ENCODE results near the gene ETV7. TPM values are rescaled to one million over a fixed set of nuclear protein-coding genes. Genes with fewer than 3 reads are reported as not detected.
A peak's percentile ranks its signal among the peaks of the same experiment; 100 is the strongest.

The ETV7 gene
- total RNA-seq: under 1 TPM; 0.51 to 0.86 TPM

- intact Hi-C loops (cut with micrococcal nuclease): no loop called here
- H3K36me3 Mint-ChIP-seq (ENCODE audit: low read depth): no peaks in the 10 kb centered on the region
- H3K9me3 Mint-ChIP-seq: no peaks in the 10 kb centered on the region
- peaks cover 29% of the 10 kb centered on the region for H3K27me3 Mint-ChIP-seq
- no peak for TF ChIP-seq CTCF (IDR thresholded peaks at IDR 0.05)
- POLR2A ChIA-PET: no interaction called here
- CTCF ChIA-PET: interaction anchor here (0.7 to 1.6 kb wide), 2 partner anchors 20 to 85 kb away, joined by 3 to 5 read pairs; no protein-coding TSS in a partner anchor
- H3K4me3 Mint-ChIP-seq: peak within 1 kb of the TSS; percentile 76
- H3K4me1 Mint-ChIP-seq (ENCODE audit: low read depth): peaks cover 18% of the 10 kb centered on the region
- ATAC-seq (peak; percentile 59), DNase-seq (peak; percentile 49)
- H3K27ac Mint-ChIP-seq: peak within 1 kb of the TSS; percentile 51
Measured at GRCh38 chr6:36387440-36388303, at the start of gene ETV7. Gene ETV7, minus strand, starts transcription at chr6:36387669. Its CDS starts 128 bp downstream, at chr6:36387541.

GRCh38 chr6:36436466-36436865 lies 49.0 kb upstream of the ETV7 start:
- H3K4me1 Mint-ChIP-seq (ENCODE audit: low read depth): peaks cover 11% of the 10 kb centered on the region
- no peak overlapping the region for H3K4me3 Mint-ChIP-seq

GRCh38 chr6:36432151-36432671 lies 44.7 kb upstream of the ETV7 start:
- DNase-seq (no peak), ATAC-seq (no peak)
- Mint-ChIP-seq H3K9me3 (no peaks in the 10 kb centered on the region), H3K27ac (no peak overlapping the region), H3K4me3 (no peak overlapping the region), H3K27me3 (no peaks in the 10 kb centered on the region), H3K4me1 (ENCODE audit: low read depth) (peaks cover 5% of the 10 kb centered on the region), H3K36me3 (ENCODE audit: low read depth) (no peaks in the 10 kb centered on the region)
- intact Hi-C loops (cut with micrococcal nuclease): no loop called here
- POLR2A ChIA-PET: interaction anchor here (1.0 to 1.5 kb wide), 2 partner anchors 10 to 11 kb away, joined by 3 to 4 read pairs; partner anchors contain the start of gene KCTD20
- no peak for TF ChIP-seq CTCF (IDR thresholded peaks at IDR 0.05)
- CTCF ChIA-PET: interaction anchor here (1.4 kb wide), 1 partner anchor 9 kb away, joined by 3 read pairs; no protein-coding TSS in a partner anchor

More at GRCh38 chr6:36436466-36436865, 49.0 kb upstream of the ETV7 start:
- ATAC-seq (no peak), DNase-seq (no peak)
- intact Hi-C loops (cut with micrococcal nuclease): no loop called here
- ChIA-PET CTCF (no interaction called here), POLR2A (no interaction called here)
- H3K9me3 Mint-ChIP-seq: no peaks in the 10 kb centered on the region
- H3K36me3 Mint-ChIP-seq (ENCODE audit: low read depth): no peaks in the 10 kb centered on the region
- TF ChIP-seq CTCF (IDR thresholded peaks at IDR 0.05): no peak
- H3K27me3 Mint-ChIP-seq: no peaks in the 10 kb centered on the region
- H3K27ac Mint-ChIP-seq: no peak overlapping the region

GRCh38 chr6:36431197-36431596 lies 43.7 kb upstream of the ETV7 start:
- POLR2A ChIA-PET: interaction anchor here (1.0 kb wide), 1 partner anchor 9 kb away, joined by 3 read pairs; no protein-coding TSS in a partner anchor

More at GRCh38 chr6:36431197-36431596, 43.7 kb upstream of the ETV7 start:
- no peak for ATAC-seq
- H3K9me3 Mint-ChIP-seq: no peaks in the 10 kb centered on the region
- H3K4me3 Mint-ChIP-seq: no peak overlapping the region
- no peak overlapping the region for H3K27ac Mint-ChIP-seq
- no peaks in the 10 kb centered on the region for H3K27me3 Mint-ChIP-seq
- CTCF ChIA-PET: no interaction called here
- DNase-seq: no peak
- intact Hi-C loops (cut with micrococcal nuclease): no loop called here
- no peak for TF ChIP-seq CTCF (IDR thresholded peaks at IDR 0.05)
- H3K36me3 Mint-ChIP-seq (ENCODE audit: low read depth): no peaks in the 10 kb centered on the region
- H3K4me1 Mint-ChIP-seq (ENCODE audit: low read depth): peaks cover 5% of the 10 kb centered on the region

All from activated CD8-positive, alpha-beta T cell treated with anti-CD3 and anti-CD28 coated beads for 36 hours (primary cell).